ENCODE data around the gene NPTN.
A peak's percentile ranks its signal among the peaks of the same experiment; 100 is the strongest.

The NPTN gene

DNA sequence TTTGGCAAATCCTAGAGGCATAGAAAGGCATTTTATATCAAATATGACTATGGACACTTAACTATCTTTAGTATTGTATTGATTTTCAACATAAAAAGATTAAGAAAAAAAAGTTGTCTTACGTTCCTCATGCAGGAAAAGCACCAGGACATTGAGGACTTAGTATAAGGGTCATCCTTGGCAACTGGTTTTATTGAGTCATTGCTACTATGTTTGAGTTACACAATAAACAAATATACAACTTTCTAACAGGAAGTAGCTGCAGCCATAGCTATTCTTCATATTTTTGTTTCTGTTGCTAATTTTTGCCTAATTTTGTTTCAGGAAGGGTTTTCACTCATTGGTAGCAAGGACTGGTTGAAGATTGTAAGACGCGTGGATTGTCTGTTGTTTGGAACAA, 93.0 kb downstream of the NPTN start:
- H3K4me3 ChIP-seq (ENCODE audit: low read length): no peak overlapping the region
- DNase-seq (ENCODE audit: low read depth): no peak
- TF ChIP-seq, protein P1, sequence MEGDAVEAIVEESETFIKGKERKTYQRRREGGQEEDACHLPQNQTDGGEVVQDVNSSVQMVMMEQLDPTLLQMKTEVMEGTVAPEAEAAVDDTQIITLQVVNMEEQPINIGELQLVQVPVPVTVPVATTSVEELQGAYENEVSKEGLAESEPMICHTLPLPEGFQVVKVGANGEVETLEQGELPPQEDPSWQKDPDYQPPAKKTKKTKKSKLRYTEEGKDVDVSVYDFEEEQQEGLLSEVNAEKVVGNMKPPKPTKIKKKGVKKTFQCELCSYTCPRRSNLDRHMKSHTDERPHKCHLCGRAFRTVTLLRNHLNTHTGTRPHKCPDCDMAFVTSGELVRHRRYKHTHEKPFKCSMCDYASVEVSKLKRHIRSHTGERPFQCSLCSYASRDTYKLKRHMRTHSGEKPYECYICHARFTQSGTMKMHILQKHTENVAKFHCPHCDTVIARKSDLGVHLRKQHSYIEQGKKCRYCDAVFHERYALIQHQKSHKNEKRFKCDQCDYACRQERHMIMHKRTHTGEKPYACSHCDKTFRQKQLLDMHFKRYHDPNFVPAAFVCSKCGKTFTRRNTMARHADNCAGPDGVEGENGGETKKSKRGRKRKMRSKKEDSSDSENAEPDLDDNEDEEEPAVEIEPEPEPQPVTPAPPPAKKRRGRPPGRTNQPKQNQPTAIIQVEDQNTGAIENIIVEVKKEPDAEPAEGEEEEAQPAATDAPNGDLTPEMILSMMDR (conservative IDR thresholded peaks at IDR 0.05; ENCODE audit: low read depth, low read length): no peak

DNA sequence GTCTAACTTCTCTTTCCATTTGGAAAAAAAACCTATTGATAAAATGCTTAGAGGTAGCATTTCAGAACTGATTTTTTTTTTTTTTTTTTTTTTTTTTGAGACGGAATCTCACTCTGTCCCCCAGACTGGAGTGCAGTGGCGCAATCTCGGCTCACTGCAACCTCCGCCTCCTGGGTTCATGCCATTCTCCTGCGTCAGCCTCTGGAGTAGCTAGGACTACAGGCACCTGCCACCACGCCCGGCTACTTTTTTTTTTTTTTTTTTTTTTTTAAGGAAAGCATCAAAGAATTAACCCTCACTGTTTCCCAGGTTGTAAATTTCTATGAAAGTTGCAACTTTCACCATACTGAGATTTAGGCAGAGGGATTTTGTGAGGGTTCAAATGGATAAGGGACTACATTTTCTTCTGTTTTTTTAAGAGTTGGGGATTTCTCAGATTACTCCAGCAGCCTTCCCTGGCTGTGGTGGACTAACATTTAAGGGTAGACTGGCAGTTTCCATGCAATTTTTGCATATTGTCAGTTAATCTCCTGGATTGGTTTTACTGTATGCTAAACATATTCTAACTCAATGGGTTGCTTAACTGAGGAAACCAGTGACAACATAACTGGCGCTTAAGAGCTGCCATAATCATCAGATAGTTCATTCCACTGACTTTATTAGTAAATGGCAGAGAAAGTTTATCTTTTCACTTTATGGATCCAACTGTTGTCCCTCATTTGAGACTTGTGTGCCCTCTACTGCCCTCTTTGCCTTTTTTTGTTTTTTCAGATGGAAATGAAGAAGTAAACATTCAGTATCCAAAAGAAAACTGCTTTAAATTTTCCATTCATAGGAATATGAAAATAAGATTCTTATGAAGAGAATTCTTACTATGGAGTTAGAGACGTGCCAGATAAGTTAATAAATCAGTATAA, 93.7 kb downstream of the NPTN start:
- no peak overlapping the region for H3K4me3 ChIP-seq (ENCODE audit: low read length)
- TF ChIP-seq, protein P1 (conservative IDR thresholded peaks at IDR 0.05; ENCODE audit: low read depth, low read length): peak; percentile 3
- no peak for DNase-seq (ENCODE audit: low read depth)

DNA sequence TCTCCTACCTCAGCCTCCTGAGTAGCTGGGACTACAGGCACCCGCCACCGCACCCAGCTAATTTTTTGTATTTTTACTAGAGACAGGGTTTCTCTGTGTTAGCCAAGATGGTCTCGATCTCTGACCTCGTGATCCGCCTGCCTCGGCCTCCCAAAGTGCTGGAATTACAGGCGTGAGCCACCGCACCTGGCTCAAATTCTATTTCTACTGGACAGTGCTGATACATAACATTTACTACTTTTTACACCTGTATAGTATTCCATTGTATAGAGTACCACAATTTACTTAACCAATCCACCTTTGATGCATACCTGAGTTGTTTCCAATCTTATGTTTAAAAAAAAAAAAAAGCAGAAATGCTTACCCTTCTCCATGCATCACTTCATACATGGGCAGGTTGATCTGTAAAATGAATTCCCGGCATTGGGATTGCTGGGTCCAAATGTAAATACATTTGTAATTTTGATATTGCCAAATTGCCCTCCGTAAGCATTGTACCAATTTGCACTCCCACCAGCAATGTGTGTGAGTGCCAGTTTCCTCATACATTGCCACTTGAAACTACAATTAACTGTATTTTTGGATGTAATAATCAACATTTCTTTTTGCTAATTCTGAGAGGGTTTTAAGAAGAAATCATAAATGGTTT, 94.5 kb downstream of the NPTN start:
- DNase-seq (ENCODE audit: low read depth): no peak
- no peak overlapping the region for H3K4me3 ChIP-seq (ENCODE audit: low read length)
- TF ChIP-seq, protein P1 (conservative IDR thresholded peaks at IDR 0.05; ENCODE audit: low read depth, low read length): no peak

DNA sequence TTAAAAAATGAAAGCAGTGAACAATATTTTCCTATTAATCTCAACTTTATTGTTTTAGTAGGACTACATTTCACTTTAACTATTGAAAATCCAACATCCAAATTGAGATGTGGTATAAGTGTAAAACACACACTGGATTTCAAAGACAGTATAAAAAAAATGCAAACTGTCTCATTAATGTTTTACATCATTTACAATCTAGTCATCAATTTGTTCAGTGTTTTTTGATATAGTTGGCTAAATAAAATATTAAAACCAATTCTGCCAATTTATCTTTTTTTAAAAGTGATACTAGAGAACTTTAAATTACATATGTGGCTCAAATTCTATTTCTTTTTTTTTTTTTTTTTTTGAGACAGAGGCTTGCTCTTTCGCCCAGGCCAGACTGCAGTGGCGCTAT, 95.1 kb downstream of the NPTN start:
- no peak overlapping the region for H3K4me3 ChIP-seq (ENCODE audit: low read length)
- no peak for DNase-seq (ENCODE audit: low read depth)
- TF ChIP-seq, protein P1 (conservative IDR thresholded peaks at IDR 0.05; ENCODE audit: low read depth, low read length): no peak

DNA sequence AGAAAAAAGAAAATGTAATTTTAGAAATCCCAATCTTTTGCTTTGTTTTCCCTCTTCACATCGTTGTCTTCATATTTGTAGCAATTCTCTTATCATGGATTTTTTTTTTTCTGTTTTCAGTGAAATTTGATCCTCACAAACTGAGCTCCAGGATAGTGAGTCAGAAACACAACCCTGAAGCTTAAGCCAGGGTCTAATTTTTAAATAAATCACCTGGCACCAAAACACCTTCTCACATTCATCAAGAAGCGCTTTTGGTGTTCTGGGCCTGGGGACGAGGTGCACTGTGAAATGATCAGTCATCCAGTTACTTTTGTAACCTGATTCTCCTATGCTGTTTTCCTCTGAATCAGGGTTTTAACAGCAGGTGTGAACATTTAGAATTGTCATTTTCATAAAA, 102.5 kb downstream of the NPTN start:
- H3K4me3 ChIP-seq (ENCODE audit: low read length): no peak overlapping the region
- DNase-seq (ENCODE audit: low read depth): peak; percentile 8
- TF ChIP-seq, protein P1 (conservative IDR thresholded peaks at IDR 0.05; ENCODE audit: low read depth, low read length): no peak

DNA sequence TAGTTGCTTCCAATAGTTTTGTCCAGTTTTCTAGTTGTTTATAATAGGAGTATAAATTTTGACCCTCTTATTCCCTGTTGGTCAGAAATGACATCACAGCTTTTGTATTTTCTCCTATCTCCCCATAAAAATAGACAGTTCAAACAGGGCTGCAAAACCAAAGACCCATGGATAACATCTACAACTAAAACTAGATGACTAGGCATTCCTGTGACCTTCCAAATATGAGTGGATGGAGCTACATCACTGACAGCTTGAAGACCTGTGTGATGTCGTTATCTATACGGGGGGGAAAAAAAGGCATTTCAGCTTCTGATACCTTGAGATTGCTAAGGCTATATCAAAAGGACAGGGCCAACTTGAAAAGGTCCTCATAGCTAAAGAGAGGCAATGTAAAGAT, 105.6 kb downstream of the NPTN start:
- H3K4me3 ChIP-seq (ENCODE audit: low read length): no peak overlapping the region
- TF ChIP-seq, protein P1 (conservative IDR thresholded peaks at IDR 0.05; ENCODE audit: low read depth, low read length): no peak
- DNase-seq (ENCODE audit: low read depth): no peak
